Posterior vena cava (tissue), 2 donors: ENCODE results near the gene RPTOR. TPM values are rescaled to one million over a fixed set of nuclear protein-coding genes. Genes with fewer than 3 reads are reported as not detected.

Source experiments
- DNase-seq: peaks from one replicate; pipeline ENCODE4 v3.0.0-alpha.2; 2020; ENCODE audit warnings: low spot score
- intact Hi-C, 2 donors: fragments of 100-400 bp; cut with DNase I; formaldehyde crosslinking; loops; one replicate each; pipeline versions ENCODE4 v1.14.1 to v1.14.2; 2022 to 2023
- total RNA-seq, 2 donors: library from RNA; stranded (reverse); fragmentation: NEBNext Ultra II Directional; extraction: Animal tissue kit (Norgen Biotek cat#: 25700); gene quantifications; one replicate each; pipeline ENCODE4 v1.2.1, GENCODE V29; 2021
- donor health status: DM: yes; HTN: yes; CAD: no.
- donor health status: DM: yes; HTN: yes; CAD: no.

RPTOR gene
- total RNA-seq, 2 donors from 2014 or later = 30.1 to 44.1 TPM

GRCh38 chr17:80939151-80940145, 394.8 kb downstream of the RPTOR start:
- intact Hi-C loops = loop anchor here in 1 of 2 donors (5.0 kb wide), 1 partner anchor 328 kb away; no protein-coding TSS in a partner anchor
- DNase-seq = peak; percentile 78

GRCh38 chr17:80940171-80941123, 395.8 kb downstream of the RPTOR start:
- peak; percentile 68 for DNase-seq
- intact Hi-C loops = no loop called here

DNA sequence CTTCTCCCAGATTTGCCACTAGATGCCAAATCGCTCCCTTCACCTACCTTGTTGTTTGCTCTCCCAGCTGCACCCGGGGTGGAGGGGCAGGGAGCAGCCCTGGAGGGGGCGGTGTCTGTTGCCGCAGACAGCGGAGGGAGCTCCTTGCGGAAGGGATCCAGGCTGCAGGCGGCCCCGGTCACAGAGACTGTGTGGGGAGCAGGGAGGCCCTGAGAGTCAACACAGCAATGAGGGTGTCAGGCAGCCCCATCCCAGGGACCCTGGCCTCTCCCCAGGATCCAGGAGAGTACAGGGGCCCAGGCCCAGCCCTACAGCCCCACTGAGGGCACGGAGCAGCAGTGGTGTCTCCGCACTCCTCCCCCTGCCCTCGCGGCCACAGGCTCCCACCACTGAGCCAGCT, 396.5 kb downstream of the RPTOR start:
- intact Hi-C loops = no loop called here
- peak; percentile 80 for DNase-seq

DNA sequence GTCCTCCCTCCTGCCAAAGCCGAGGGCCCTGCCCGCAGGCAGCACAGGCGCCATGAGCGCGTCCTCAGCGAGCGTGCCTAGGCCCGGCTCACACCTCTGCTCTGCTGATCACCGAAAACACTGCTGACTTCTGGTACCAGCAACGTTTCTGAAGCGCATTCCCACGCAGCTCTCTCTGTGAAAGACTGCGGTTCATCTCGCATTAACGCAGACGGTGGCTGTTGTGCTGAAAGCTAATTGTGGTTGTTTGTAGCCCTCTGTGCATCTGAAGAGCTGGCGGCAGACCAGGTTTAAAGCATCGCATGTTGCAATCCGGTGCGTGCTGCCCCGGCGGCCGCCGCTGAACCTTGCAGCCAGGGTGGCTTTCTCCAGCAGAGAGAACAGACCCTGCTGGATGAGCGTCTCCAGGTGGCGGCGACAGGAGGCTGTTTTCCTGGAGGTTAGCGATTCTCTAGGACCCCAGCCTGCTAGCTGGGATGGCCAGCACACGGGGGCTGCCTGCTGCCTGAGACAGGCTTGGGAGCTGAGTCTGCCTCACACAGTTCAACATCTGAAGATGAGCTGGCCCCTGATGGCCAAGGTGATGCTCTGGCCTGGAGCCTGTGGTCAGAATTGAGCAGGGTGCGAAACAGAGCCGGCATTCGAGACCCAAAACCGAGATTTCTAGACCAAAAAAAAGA, 397.2 kb downstream of the RPTOR start:
- peak; percentile 80 for DNase-seq
- intact Hi-C loops = no loop called here

GRCh38 chr17:80942423-80943345, 398.0 kb downstream of the RPTOR start:
- peak; percentile 98 for DNase-seq
- intact Hi-C loops = no loop called here

DNA sequence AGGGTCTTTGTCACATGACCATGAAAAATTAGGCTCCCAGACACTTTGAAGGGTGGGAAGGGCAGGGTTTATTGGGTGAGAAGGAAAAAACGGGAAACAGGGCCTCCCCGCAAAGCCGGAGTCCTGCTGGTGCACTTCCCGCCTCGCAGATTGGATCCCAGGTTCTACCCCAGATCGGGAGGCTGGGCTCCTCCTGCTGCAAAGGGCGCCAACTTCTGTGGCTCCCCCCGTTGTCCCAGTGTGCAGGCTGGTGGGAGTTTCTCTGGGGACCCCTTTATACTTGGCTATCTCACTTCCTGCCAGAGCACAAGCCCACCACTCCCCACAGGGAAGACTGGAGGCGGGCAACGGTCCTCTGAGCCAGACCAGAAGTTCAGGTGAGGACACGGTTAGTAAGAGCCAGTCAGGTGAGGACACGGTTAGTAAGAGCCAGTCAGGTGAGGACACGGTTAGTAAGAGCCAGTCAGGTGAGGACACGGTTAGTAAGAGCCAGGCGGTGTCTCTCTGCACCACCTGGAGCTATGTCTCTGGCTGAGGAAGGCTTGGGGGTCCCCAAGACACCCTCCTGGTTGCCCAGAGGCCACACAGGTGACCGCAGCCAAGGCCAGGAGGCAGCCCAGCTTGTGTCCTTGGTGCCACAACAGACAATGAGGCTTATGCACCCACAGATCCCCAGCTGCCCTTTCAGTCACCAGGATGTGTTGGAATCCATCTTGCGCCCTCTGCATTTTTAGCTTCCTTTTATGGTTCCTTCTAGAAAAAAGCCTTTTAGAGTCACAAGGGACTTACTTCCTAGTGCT, 398.9 kb downstream of the RPTOR start:
- DNase-seq = peak; percentile 71
- intact Hi-C loops = no loop called here

DNA sequence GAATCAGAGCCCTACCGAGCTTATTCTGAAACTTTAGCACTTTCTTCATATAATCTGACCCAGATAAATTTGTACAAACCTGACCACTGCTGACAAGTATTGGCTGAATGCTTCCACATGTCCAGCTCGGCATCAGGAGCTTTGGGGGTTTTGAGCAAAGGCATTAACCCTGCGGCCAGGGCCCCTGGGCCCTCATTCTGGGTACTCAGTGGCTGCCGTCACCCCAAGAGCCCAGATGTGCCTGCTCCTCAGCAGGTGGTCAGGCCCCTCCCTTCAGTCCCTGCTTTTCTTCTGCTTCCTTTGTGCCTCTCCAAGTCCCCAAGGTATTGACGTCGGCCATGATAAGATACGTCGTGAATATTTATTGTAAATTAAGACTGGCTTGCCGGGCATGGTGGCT, 399.7 kb downstream of the RPTOR start:
- DNase-seq = peak; percentile 43
- intact Hi-C loops = no loop called here

- DNase-seq = peak; percentile 46
Observed at GRCh38 chr17:80945736-80946135, 401.1 kb downstream of the RPTOR start.

GRCh38 chr17:80946449-80946848, 401.8 kb downstream of the RPTOR start:
- intact Hi-C loops = no loop called here
- DNase-seq = peak; percentile 37

More at GRCh38 chr17:80945736-80946135, 401.1 kb downstream of the RPTOR start:
- intact Hi-C loops = no loop called here

GRCh38 chr17:80947200-80947940, 402.7 kb downstream of the RPTOR start:
- peak; percentile 69 for DNase-seq
- intact Hi-C loops = no loop called here

GRCh38 chr17:80948019-80948975, 403.7 kb downstream of the RPTOR start:
- peak; percentile 83 for DNase-seq
- intact Hi-C loops = no loop called here

- intact Hi-C loops = no loop called here
- DNase-seq = peak; percentile 79
Observed at GRCh38 chr17:80948976-80949450, 404.4 kb downstream of the RPTOR start.

DNA sequence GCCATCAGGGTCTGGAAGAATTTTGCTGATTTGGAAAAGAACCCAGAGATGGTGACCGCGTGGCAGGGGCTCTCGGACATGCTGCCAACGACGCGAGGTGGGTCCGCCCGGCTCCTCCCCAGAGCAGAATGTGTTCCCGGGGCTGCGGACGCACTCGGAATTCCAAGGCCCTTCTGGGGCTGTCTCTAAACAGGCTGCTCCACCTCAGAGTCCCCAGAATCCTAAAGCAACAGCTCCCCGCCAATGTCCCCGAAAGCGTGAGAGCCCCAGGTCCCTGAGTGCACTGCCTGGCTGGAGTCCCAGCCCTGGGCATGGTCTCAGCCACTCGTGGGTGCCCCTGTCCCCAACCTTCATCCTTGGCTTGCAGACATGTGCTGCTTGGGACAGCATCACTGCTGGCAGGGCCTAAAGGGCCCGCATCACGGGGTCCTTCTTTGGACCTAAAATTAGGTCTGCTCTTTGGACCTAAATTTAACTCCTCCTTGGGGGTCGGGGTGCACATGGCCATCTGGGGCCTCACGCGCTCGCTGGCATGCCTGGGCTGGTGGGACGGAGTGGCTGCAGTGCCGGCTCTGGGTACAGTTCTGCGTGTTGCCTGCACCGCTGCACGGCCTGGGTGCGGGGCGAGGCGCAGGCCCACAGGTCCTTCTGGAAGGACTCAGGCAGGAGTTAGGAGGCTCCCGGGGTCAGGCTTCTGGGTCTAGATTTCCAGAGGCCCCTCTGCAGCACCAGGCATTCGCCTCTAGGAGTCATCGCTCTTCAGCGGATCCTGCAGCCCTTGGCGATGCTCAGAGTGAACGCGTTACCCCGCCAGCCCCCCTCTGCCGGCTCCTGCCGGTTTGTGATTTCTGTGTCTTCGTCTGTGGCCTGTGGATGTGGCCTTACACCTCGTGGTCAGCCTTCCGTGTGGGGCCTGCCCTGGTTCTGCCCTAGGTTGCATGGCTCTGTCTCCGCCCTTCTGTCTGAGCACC, 405.1 kb downstream of the RPTOR start:
- DNase-seq = peak; percentile 73
- intact Hi-C loops = no loop called here

DNA sequence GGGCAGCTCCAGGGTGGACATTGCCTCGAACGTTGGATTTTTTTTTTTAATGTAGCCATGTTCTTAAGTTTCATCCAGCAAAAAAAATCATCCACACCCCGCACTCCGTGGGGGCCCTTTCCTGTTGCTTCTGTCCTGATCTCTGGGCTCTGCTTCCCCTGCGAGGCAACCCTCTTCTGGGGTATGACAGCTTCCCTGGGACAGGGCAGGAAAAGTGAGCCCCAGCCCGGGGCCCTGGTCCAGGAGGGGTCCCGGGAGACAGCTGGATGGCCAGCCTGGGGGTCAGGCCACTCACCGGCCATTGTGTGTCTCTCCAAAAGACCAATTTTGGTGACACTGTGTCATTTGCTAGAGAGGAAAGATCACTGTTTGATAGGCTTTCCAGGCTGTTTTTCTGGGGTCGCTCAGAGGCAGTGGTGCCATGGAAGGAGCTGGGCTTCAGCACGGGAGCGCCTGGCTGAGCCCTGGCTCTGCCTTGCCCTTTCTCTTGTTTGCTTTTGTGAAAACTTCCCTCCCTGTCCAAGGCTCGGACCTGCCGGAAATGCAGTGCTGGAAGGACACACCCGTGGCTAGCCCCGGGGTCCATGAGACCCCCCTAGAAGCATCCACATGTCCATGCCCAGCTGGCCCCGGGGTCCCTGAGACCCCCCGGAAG, 406.0 kb downstream of the RPTOR start:
- intact Hi-C loops = no loop called here
- peak; percentile 49 for DNase-seq
